GM10248 (cell line): ENCODE data around the gene GLRX.

Source experiments
- CTCF ChIA-PET: fragments of 300-600 bp; sonication (Branson Sonifier 250); formaldehyde crosslinking; extraction: SDS; loops from one replicate; lab custom pipeline; 2021; ENCODE audit warnings: antibody characterized with exemption; lab: Yijun Ruan, JAX
- POLR2A ChIA-PET: fragments of 350-650 bp; sonication (Branson Sonifier 250); formaldehyde crosslinking; extraction: SDS; loops from one replicate; lab custom pipeline; 2020; ENCODE audit warnings: antibody characterized with exemption; lab: Yijun Ruan, JAX
- DNase-seq: peaks from one replicate; pipeline ENCODE4 v3.0.0; 2012; ENCODE audit errors: extremely low spot score
- CTCF ChIP-seq: IDR thresholded peaks from 2 replicates; pipeline ENCODE4 v1.5.1; 2012; ENCODE audit warnings: mild to moderate bottlenecking, low read depth; ENCODE audit errors: extremely low read depth, missing control alignments, control extremely low read depth

Gene GLRX

GRCh38 chr5:95864944-95865504 is 42.5 kb upstream of the GLRX start:
- CTCF ChIA-PET: interaction anchor here (0.7 to 9.3 kb wide), 12 partner anchors 9 to 471 kb away, joined by 3 to 119 read pairs (median 3); no protein-coding TSS in a partner anchor
- POLR2A ChIA-PET: no interaction called here
- TF ChIP-seq CTCF: no peak
- no peak for DNase-seq

- TF ChIP-seq CTCF: no peak
- CTCF ChIA-PET: interaction anchor here (0.7 to 9.3 kb wide), 11 partner anchors 10 to 472 kb away, joined by 3 to 119 read pairs (median 3); no protein-coding TSS in a partner anchor
- POLR2A ChIA-PET: no interaction called here
- DNase-seq: no peak
These were observed 41.9 kb upstream of the GLRX start for GRCh38 chr5:95864456-95864855.

GRCh38 chr5:95863383-95863757 is 40.8 kb upstream of the GLRX start:
- CTCF ChIA-PET: interaction anchor here (1.1 to 9.3 kb wide), 4 partner anchors 8 to 473 kb away, joined by 4 to 119 read pairs (median 48); no protein-coding TSS in a partner anchor
- no peak for TF ChIP-seq CTCF
- POLR2A ChIA-PET: no interaction called here
- no peak for DNase-seq

GRCh38 chr5:95862671-95863382 is 40.3 kb upstream of the GLRX start:
- ChIA-PET CTCF (interaction anchor here (0.8 to 9.3 kb wide), 8 partner anchors 8 to 473 kb away, joined by 3 to 119 read pairs (median 8); no protein-coding TSS in a partner anchor), POLR2A (no interaction called here)
- no peak for DNase-seq
- no peak for TF ChIP-seq CTCF

- no peak for DNase-seq
- ChIA-PET CTCF (interaction anchor here (0.8 to 9.3 kb wide), 12 partner anchors 9 to 740 kb away, joined by 3 to 119 read pairs (median 6); no protein-coding TSS in a partner anchor), POLR2A (no interaction called here)
- TF ChIP-seq CTCF: no peak
These were observed 39.5 kb upstream of the GLRX start for GRCh38 chr5:95861864-95862561.

GRCh38 chr5:95861221-95861863 is 38.8 kb upstream of the GLRX start:
- no peak for DNase-seq
- CTCF ChIA-PET: interaction anchor here (0.9 to 9.3 kb wide), 9 partner anchors 10 to 740 kb away, joined by 3 to 119 read pairs (median 9); no protein-coding TSS in a partner anchor
- POLR2A ChIA-PET: no interaction called here
- TF ChIP-seq CTCF: no peak
